D341Med (cell line): Measurements from ENCODE around the gene SERPINE2.

Experiments
- DNase-seq: peaks from one replicate; pipeline ENCODE4 v3.0.0; 2012; ENCODE audit warnings: low spot score

Gene SERPINE2

GRCh38 chr2:224042191-224042696 lies 3.2 kb upstream of the SERPINE2 start:
- no peak for DNase-seq

DNA sequence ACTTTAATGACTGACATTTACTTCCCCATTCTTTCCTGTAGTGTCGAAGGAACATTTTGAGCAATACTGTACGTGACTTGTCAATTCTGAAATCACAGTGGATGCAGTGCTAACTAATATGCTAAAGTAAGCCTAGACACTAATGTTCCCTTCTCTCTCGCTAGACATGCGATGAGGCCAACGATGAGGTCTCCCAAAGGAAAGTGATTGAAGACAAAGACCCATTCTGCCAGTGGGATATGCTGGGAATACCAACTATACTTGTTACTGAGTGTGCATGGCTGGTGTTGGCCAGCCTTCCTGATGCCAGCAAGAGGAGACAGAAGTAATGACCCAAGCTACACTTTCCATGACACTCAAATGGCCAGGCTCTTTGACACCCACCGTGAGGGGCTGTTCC lies 2.5 kb upstream of the SERPINE2 start:
- DNase-seq: no peak

DNA sequence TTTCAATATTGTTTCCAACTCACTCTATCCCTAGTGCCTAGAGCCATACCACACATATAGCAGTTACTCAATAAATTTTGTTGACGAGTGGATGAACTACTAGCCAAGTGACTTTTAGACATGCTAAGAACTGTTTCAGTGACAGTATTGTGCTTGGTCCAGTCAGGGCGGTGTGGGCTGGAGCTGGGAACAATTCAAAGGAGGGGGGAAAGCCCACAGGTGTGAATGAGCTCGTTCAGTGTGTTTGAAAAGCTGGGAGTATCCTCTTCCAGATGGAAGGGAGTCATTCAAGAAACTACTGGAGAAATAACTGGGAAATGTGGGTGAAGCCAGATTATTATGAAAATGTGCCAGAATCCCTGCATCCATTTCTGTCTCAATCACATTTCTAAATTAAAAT lies 1.7 kb upstream of the SERPINE2 start:
- no peak for DNase-seq

- peak; percentile 34 for DNase-seq
Measured at GRCh38 chr2:224039770-224040440, 819 bp upstream of the SERPINE2 start.

- DNase-seq: no peak
Measured at GRCh38 chr2:224038830-224039079, 331 bp downstream of the SERPINE2 start.

- DNase-seq: no peak
Measured at GRCh38 chr2:224038049-224038829, 847 bp downstream of the SERPINE2 start.

GRCh38 chr2:224036731-224037361 lies 2.2 kb downstream of the SERPINE2 start:
- no peak for DNase-seq

- DNase-seq: no peak
Measured at GRCh38 chr2:224034017-224034416, 5.1 kb downstream of the SERPINE2 start.

DNA sequence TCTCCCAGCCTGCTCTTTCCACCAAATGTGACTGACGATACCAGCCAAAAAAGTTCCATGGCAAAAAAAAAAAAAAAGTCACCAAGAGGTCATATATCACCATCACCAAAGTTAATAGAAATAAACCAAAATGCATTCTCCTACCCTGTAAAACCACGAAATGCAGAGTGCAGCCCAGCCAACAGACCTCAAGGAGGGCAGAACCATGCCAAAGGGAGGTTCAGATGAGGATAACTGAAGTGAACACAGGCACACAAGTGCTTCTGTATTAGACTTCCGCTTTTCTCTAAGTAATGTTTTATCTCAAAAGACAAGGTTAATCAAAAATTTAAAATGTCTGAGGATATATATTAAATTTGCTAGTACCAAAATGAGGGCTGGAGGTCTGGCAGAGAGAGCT lies 5.5 kb downstream of the SERPINE2 start:
- DNase-seq: no peak

DNA sequence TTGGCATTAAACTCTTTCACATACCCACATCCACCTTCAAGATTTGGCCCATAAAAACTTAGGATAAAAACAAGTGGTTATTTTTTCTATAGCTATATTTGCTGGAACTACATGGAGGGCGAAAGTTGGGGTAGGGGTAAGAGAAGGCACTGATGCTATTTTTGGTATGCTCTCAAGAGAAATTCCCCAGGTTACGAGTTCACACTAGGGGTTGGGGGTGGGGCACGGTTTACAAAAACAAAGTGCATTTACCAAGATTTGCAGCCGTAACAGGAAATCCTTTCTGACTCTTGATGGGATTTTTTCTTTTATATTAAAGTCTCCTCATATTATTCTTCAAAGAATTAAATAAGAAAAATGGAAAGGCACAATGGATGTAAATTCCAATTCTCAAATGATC lies 6.8 kb downstream of the SERPINE2 start:
- DNase-seq: no peak

DNA sequence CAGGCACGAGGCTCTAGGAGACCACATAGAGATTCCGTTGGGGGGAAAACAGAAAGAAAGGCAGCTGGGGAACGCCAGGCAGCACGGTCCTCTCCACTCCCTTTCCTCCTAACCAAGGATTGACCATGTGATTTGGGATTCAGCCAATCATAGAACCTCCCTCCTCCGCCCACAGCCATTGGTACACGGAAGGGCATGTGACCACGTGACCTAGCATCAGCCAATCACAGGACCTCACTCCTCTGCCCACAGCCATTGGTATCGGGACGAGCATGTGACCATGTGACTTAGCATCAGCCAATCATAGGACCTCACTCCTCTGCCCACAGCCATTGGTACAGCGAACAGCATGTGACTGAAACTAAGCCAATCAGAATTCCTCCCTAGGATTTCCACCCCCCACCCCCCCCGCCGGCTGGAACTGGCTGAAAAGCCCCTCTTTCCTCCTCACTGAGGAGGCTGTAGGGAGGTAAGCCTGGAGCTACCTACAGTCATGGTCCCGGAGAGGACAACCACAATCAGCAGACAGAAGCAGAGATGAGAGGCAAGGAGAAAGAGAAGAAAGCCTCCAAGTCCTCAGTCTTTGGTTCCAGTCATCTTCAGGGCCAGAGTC lies 7.6 kb downstream of the SERPINE2 start:
- DNase-seq: no peak

- DNase-seq: no peak
Measured at GRCh38 chr2:224030786-224031185, 8.3 kb downstream of the SERPINE2 start.

- no peak for DNase-seq
Measured at GRCh38 chr2:224029876-224030275, 9.2 kb downstream of the SERPINE2 start.

- no peak for DNase-seq
Measured at GRCh38 chr2:224027931-224028330, 11.2 kb downstream of the SERPINE2 start.

DNA sequence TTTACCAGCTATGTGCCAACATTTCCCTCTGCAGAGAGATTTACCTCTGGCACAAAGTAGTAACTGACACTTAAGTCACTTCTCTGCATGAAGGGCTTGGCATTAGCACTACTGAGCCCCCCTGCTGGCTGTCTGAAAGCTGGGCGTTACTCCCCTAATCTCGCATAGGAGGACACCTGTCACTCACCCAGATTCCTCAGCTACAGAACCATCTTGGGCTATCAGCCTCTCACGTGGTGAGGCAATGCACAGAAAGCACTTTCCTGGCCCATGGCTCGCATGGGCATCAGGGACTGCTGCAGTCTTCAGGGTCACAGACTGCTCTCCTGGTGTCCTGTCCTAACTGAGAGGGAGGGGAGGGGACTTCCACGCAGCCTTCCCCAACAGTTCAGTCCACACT lies 12.0 kb downstream of the SERPINE2 start:
- no peak for DNase-seq

- DNase-seq: no peak
Measured at GRCh38 chr2:224025874-224026273, 13.2 kb downstream of the SERPINE2 start.

DNA sequence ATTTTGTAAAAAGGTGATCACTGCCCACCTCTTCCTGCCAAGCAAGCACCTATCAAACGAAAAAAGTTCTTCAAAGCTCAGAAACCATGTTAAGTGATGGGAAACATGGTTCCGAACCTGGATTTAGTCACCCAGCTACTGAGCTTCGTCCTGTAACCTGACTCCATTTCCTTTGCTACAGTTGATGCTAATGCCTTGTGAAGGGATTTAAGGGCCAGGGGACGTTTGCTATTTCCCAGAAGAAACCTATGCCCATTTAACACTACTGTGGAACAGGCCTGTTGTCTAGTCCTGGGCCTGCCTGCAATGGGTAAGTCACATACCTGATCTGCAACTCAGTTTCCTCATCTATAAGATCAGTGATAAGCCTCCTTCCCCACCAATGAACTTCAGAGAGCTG lies 14.8 kb downstream of the SERPINE2 start:
- no peak for DNase-seq

DNA sequence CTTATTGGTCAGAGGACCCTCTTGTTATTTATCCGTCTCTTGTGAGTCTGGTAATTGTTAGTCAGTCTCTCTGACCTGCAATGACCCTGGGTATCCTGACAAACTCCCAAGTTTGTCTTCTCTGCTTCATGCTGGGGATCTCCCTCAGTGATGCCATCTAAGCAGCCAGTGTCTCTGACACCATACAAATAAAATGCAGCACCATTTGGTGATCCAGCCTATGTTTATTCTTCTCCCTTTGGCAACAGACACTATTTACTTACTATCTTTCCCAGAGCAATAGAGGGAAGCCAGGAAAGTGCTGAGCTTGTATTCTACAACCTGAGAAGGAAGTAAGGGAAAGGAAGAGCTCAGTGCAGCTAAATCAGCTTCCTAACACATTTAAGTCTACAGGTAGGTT lies 15.9 kb downstream of the SERPINE2 start:
- DNase-seq: no peak

DNA sequence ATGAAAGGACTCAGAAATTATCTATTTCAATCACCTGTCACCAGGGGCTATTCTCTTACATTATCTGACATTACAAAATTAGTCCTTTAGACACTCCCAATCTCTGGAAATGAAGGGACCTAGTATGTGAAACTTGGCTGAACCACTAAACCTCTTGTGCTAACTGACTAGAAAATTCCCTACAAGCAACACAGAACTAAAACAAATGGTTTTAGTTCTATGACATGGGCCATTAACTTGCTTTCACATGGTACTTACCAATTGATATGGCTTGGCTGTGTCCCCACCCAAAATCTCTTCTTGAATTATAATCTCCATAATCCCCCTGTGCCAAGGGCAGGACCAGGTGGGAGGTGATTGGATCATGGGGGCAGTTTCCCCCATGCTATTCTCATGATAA lies 16.6 kb downstream of the SERPINE2 start:
- no peak for DNase-seq

DNA sequence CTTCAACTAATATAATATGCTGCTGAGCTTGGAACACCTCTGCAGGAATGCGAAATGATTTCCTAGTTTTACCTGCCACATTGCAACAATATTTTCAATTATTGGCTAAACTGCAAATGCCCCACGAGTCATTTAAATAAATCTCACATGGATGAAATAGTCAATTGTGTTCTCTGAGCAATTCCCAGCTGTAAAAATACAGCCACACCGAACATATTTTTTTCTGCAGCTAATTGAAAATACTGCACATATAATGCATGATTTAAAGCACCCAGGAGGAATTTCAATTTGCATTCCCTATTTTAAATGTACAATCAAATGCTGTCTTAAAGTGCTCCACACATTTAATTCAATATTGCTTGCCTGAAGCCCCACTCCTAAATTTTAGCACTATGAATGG lies 18.6 kb downstream of the SERPINE2 start:
- DNase-seq: no peak

DNA sequence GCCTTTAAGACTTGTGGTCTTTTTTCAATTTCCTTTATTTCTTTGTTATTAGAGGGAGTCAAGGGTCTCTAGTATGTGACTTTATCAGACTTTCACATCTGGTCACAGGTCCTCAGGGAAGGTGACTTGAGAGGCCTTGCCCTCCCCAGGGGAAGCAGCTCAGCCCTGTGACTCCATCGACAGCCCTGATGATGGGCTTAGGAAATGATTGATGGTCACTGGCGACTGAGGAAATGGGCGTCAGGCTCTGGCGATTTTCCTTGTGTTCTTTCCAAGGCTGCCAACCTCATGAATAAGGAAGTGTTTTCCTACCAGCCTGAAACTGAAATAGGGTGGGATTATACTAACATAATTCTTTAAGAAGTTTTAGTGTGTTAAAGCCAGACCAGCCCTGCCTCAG lies 21.1 kb downstream of the SERPINE2 start:
- DNase-seq: no peak

DNA sequence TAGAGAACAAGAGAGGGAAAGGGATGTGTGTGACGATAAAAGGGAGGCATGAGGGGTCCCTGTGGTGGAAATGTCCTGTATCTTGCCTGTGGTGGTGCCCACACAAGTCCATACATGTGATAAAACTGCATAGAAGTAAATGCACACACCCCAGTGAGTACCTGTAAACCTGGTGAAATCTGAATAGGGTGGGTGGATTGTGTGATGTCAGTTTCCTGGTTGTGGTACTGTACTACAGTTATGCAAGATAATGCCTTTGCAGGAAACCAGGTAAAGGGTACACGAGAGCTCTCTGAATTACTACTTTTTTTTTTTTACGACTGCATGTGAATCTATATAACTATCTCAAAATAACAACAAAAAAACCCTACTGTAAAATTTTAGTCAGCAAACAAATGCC lies 22.1 kb downstream of the SERPINE2 start:
- no peak for DNase-seq

GRCh38 chr2:224014336-224014735 lies 24.8 kb downstream of the SERPINE2 start:
- DNase-seq: no peak
